Thyroid gland (tissue), 4 donors: Measurements from ENCODE around the gene GLT8D1. TPM values are rescaled to one million over a fixed set of nuclear protein-coding genes. Genes with fewer than 3 reads are reported as not detected.
"Not testable (repeated sequence)": the region's sequence is repeated elsewhere in the genome, so short reads cannot be mapped to it uniquely, and the experiment has no call there.

Experiments
- DNase-seq, 2 donors: peaks; one replicate each; pipeline ENCODE4 v3.0.0-alpha.2; 2019
- H3K27ac ChIP-seq, 3 donors: fragments of 200-600 bp; sonication (generic); 1 replicate in 2 of 3; 2 replicates in 1 of 3; pipeline ENCODE4 v1.5.1; 2016 to 2019; ENCODE audit warnings: mild to moderate bottlenecking in 1 of 3, moderate library complexity in 1 of 3
- H3K27me3 ChIP-seq: fragments of 200-600 bp; sonication (generic); one replicate; pipeline ENCODE4 v1.5.1; 2019
- H3K36me3 ChIP-seq, 2 donors: fragments of 200-600 bp; sonication (generic); one replicate each; pipeline ENCODE4 v1.5.1; 2016 to 2019
- H3K4me1 ChIP-seq, 2 donors: fragments of 200-600 bp; sonication (generic); one replicate each; pipeline ENCODE4 v1.5.1; 2017 to 2019
- H3K4me3 ChIP-seq, 3 donors: fragments of 200-600 bp; sonication (generic); replicated peaks in 1 of 3; 1 replicate in 2 of 3; 2 replicates in 1 of 3; pipeline ENCODE4 v1.5.1; 2016; ENCODE audit warnings: mild to moderate bottlenecking in 1 of 3
- H3K9me3 ChIP-seq: fragments of 200-600 bp; sonication (generic); one replicate; pipeline ENCODE4 v1.5.1; 2017
- POLR2A ChIP-seq, 2 donors: fragments of 450-650 bp; IDR thresholded peaks; one replicate each; pipeline ENCODE4 v1.6.1; 2017; ENCODE audit warnings: antibody characterized with exemption in 2 of 2, mild to moderate bottlenecking in 2 of 2, moderate library complexity in 1 of 2
- WGBS, 2 donors: methylation state at CpG; one replicate each; pipeline ENCODE4 v1.1.5; 2017; 5-methylcytosine and 5-hydroxymethylcytosine counted together
- intact Hi-C: fragments of 100-400 bp; cut with DNase I; formaldehyde crosslinking; loops from one replicate; pipeline ENCODE4 v1.15.1; 2023
- total RNA-seq, 4 donors: library from RNA; depleted of rRNA; stranded (reverse); fragments of >200 nt; gene quantifications; one replicate each; pipeline ENCODE4 v1.2.3, GENCODE V29; 2016
- TF ChIP-seq, protein P1 (sequence below), 6 experiments: fragments of 200-600 bp in 3 of 6; fragments of 450-650 bp in 3 of 6; sonication (generic) in 3 of 6; IDR thresholded peaks; one replicate each; pipeline ENCODE4 v1.5.1; 2016 to 2019; ENCODE audit warnings: antibody characterized with exemption in 6 of 6, mild to moderate bottlenecking in 2 of 6, inconsistent platforms in 1 of 6, moderate library complexity in 1 of 6

The GLT8D1 gene
- total RNA-seq, 4 donors from 2014 or later, result 97.8 to 145 (median 107) TPM

DNA sequence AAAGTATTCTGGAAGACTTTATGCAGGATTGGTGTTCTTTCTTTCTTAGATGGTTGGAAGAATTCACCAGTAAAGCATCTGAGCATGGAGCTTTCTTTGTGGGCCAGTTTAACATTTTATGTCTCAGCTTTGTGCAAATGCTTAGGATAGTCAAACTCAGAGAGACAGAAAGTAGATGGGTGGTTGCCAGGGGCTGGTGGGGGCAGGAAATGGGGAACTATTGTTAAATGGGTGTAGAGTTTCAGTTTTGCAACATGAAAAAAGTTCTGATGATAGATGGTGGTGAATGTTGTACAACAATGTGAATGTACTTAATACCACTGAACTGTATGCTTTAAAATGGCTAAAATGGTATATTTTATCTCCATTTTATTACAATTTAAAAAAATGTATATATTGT is 25.1 kb upstream of the GLT8D1 start:
- intact Hi-C loops, result no loop called here
- Histone ChIP-seq H3K9me3 (no peaks in the 10 kb centered on the region), H3K36me3 (peaks cover 0 to 29% of the 10 kb centered on the region in 2 donors), H3K27me3 (no peaks in the 10 kb centered on the region), H3K27ac (no peak overlapping the region), H3K4me3 (no peak overlapping the region), H3K4me1 (no peaks in the 10 kb centered on the region)
- DNase-seq, result no peak
- TF ChIP-seq POLR2A (IDR thresholded peaks at IDR 0.05), result no peak
- TF ChIP-seq, protein P1, sequence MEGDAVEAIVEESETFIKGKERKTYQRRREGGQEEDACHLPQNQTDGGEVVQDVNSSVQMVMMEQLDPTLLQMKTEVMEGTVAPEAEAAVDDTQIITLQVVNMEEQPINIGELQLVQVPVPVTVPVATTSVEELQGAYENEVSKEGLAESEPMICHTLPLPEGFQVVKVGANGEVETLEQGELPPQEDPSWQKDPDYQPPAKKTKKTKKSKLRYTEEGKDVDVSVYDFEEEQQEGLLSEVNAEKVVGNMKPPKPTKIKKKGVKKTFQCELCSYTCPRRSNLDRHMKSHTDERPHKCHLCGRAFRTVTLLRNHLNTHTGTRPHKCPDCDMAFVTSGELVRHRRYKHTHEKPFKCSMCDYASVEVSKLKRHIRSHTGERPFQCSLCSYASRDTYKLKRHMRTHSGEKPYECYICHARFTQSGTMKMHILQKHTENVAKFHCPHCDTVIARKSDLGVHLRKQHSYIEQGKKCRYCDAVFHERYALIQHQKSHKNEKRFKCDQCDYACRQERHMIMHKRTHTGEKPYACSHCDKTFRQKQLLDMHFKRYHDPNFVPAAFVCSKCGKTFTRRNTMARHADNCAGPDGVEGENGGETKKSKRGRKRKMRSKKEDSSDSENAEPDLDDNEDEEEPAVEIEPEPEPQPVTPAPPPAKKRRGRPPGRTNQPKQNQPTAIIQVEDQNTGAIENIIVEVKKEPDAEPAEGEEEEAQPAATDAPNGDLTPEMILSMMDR (IDR thresholded peaks at IDR 0.05), result no peak

DNA sequence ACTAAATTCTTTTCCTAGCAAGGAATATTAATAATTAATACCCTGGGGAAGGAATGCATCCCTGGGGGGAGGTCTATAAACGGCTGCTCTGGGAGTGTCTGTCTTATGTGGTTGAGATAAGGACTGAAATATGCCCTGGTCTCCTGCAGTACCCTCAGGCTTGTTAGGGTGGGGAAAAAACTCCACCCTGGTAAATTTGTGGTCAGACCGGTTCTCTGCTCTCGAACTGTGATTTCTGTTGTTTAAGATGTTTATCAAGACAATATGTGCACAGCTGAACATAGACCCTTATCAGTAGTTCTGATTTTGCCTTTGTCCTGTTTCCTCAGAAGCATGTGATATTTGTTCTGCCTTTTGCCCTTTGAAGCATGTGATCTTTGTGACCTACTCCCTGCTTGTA is 23.2 kb upstream of the GLT8D1 start:
- H3K27ac ChIP-seq, H3K4me3 ChIP-seq, intact Hi-C loops, H3K4me1 ChIP-seq, DNase-seq, H3K27me3 ChIP-seq, H3K9me3 ChIP-seq: not testable (repeated sequence)
- peaks cover 0 to 14% of the 10 kb centered on the region in 2 donors for H3K36me3 ChIP-seq
- 77 to 89% methylated on average over 3 of the region's 3 CpGs for WGBS, 2 donors

DNA sequence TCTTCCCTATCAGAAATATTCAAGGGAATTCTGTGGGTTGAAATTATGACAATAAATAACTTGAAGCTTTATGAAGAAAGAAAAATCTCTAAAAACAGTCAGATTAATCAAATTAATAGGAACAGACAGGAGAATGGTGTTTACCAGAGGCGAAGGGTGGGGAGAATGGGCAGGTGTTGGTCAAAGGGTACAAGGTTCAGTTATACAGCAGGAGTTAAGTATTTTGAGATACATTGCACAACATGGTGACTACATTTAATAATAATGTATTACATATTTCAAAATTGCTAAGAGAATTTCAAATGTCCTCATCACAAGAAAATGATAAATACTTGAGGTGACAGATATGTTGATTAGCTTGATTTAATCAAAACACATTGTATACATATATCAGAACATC is 18.9 kb upstream of the GLT8D1 start:
- 96 to 100% methylated on average over 1 of the region's 1 CpG for WGBS, 2 donors
- Histone ChIP-seq H3K27ac (no peak overlapping the region), H3K4me3 (no peak overlapping the region), H3K36me3 (no peaks in the 10 kb centered on the region), H3K9me3 (no peaks in the 10 kb centered on the region), H3K27me3 (no peaks in the 10 kb centered on the region), H3K4me1 (no peaks in the 10 kb centered on the region)
- TF ChIP-seq POLR2A (IDR thresholded peaks at IDR 0.05), result no peak
- TF ChIP-seq, protein P1 (IDR thresholded peaks at IDR 0.05), result no peak
- no peak for DNase-seq
- intact Hi-C loops, result no loop called here

DNA sequence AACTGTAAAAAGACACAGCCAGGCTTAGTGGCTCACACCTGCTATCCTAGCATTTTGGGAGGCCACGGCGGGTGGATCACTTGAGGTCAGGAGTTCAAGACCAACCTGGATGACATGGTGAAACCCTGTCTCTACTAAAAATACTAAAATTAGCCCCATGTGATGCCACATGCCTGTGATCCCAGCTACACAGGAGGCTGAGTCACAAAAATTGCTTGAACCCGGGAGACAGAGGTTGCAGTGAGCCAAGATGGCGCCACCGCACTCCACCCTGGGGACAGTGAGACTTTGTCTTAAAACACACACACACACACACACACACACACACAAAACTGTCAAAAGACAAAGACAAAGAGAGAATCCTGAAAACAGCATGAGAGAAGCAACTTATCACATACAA is 18.3 kb upstream of the GLT8D1 start:
- no peak overlapping the region for H3K4me3 ChIP-seq
- H3K27ac ChIP-seq, result no peak overlapping the region
- H3K9me3 ChIP-seq, result no peaks in the 10 kb centered on the region
- intact Hi-C loops, result no loop called here
- no peak for DNase-seq
- H3K4me1 ChIP-seq, result no peaks in the 10 kb centered on the region
- WGBS, 2 donors, result 95 to 97% methylated on average over 5 of the region's 5 CpGs
- no peaks in the 10 kb centered on the region for H3K36me3 ChIP-seq
- TF ChIP-seq POLR2A (IDR thresholded peaks at IDR 0.05), result no peak
- TF ChIP-seq, protein P1 (IDR thresholded peaks at IDR 0.05), result no peak
- H3K27me3 ChIP-seq, result no peaks in the 10 kb centered on the region

DNA sequence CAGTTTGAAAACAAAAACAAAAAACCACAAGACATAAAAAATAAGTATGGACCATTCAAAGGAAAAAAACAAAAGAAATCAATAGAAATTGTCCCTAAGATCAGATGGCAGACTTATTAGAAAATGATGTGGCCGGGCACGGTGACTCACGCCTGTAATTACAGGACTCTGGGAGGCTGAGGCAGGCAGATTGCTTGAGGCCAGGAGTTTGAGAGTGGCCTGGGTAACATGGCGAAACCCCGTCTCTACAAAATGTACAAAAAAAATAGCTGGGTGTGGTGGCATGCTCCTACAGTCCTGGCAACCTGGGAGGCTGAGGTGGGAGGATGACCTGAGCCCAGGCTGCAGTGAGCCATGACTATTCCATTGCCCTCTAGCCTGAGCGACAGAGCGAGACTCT is 16.9 kb upstream of the GLT8D1 start:
- H3K9me3 ChIP-seq, result no peaks in the 10 kb centered on the region
- H3K4me3 ChIP-seq, result no peak overlapping the region
- no peak for DNase-seq
- no peaks in the 10 kb centered on the region for H3K4me1 ChIP-seq
- TF ChIP-seq, protein P1 (IDR thresholded peaks at IDR 0.05), result no peak
- no peak for TF ChIP-seq POLR2A (IDR thresholded peaks at IDR 0.05)
- H3K27ac ChIP-seq, result no peak overlapping the region
- 96% methylated on average over 7 of the region's 7 CpGs for WGBS, 2 donors
- H3K27me3 ChIP-seq, result no peaks in the 10 kb centered on the region
- no peaks in the 10 kb centered on the region for H3K36me3 ChIP-seq
- intact Hi-C loops, result no loop called here

DNA sequence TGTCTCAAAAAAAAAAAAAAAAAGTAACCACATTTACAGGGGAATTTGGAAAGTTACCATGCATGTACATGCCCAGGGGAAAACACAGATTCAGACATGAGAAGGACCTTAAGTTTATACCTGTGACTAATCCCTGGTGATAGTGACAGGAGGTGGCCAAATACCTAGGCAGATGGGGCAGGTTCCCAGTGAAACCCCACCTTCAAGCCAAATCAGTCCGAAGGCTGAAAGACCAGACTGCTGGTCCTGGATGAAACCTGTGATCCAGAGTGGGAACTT is 16.1 kb upstream of the GLT8D1 start:
- H3K4me1 ChIP-seq, result no peaks in the 10 kb centered on the region
- WGBS, 2 donors, result 88 to 100% methylated on average over 1 of the region's 1 CpG
- intact Hi-C loops, result no loop called here
- TF ChIP-seq POLR2A (IDR thresholded peaks at IDR 0.05), result no peak
- TF ChIP-seq, protein P1 (IDR thresholded peaks at IDR 0.05), result no peak
- no peak overlapping the region for H3K27ac ChIP-seq
- H3K36me3 ChIP-seq, result no peaks in the 10 kb centered on the region
- H3K9me3 ChIP-seq, result no peaks in the 10 kb centered on the region
- H3K4me3 ChIP-seq, result no peak overlapping the region
- no peak for DNase-seq
- no peaks in the 10 kb centered on the region for H3K27me3 ChIP-seq
